Central memory CD4-positive, alpha-beta T cell (primary cell): ENCODE data around the gene KCNJ6.

ENCODE experiments used
- DNase-seq: peaks from one replicate; pipeline ENCODE4 v3.0.0; 2022

KCNJ6 gene

GRCh38 chr21:37631319-37632117 is 284.7 kb downstream of the KCNJ6 start:
- no peak for DNase-seq

DNA sequence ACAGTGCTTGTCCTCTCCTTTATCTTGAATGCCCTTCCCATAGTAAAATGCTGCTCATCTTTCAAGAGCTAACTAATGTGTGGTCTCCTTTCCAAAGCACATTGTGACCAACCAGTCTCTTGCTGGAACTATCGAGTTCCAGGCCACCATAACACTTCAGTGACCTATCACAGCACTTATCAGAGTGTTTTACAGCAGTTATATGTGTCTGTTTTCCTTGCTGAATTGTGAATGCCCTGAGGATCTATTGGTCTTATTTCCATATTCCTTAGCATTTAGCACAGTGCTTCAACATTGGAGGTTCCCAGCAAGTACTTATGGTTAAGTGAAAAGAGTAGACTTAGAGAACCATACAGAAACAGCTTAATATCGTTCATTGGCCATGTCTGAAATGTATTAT is 285.4 kb downstream of the KCNJ6 start:
- no peak for DNase-seq

DNA sequence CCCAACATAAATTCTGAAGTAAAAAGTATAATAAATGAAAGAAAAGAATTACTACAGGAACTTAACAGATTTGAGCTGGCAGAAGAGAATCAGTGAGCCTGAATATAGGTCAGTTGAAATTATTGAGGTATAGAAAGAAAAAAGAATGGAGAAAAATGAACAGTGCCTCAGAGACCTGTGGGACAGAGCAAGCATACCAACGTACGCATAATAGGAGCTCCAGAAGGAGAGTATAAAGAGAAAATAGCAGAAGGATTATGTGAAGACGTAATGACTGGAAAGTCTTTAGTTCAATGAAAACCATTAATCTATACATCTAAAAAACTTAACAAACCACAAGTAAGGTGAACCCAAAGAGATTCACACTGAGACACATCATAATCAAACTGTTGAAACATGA is 287.9 kb downstream of the KCNJ6 start:
- no peak for DNase-seq

DNA sequence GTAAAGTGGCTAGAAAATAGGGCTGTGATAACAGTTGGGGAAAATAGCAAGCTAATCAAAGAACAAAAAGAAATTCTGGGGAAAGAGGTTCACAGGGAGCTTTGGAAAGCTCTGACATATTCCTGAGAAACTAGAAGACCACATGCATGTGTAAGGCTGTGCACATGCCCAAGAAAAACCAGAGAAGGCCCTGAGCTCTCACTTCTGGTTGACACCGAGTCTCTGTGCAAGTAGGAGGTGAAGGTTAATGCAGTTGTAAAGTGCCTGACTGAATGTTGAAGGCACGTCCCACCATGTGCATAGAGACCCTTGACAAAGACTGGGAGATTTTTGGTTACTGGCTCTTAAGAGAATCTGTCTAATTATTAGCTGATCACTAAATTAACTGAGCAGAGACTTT is 288.7 kb downstream of the KCNJ6 start:
- DNase-seq, result no peak

DNA sequence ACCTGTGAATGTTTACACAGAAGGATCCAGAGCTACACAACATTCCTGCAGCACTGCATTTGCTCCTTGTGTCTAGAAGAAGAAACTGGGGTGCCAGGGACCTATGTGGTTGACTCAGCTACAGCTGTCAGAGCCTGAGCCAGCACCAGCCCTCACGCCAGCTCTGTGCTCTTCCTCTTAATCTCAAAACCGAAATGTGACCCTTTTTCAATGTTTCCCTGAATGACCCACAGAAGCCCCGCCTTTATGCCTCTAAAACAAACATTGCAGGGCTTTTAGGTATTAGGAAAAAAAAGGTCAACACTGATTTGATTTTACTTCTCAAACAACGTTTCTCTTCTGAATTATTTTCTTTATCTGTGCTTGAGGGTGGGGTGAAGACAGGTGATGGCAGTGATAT is 289.2 kb downstream of the KCNJ6 start:
- DNase-seq, result no peak

DNA sequence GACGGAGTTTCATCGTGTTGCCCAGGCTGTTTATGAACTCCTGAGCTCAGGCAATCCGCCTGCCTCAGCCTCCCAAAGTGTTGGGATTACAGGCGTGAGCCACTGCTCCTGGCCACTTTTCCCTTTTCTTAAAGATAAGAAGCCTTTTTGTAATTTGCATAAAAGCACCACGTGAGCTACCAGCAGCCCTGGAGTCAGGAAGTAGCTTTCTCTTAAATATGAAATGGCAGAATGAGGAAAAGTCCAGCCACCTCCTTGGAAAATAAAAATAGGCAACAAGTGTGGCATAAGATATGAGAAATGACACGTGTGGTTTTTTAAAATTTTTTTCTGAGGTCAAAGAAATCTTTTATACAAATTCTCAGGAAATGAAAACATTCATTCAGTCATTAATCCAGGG is 289.9 kb downstream of the KCNJ6 start:
- DNase-seq, result no peak

- no peak for DNase-seq
Measured at GRCh38 chr21:37623689-37624088, 292.6 kb downstream of the KCNJ6 start.

- DNase-seq, result no peak
Measured at GRCh38 chr21:37623183-37623582, 293.1 kb downstream of the KCNJ6 start.

DNA sequence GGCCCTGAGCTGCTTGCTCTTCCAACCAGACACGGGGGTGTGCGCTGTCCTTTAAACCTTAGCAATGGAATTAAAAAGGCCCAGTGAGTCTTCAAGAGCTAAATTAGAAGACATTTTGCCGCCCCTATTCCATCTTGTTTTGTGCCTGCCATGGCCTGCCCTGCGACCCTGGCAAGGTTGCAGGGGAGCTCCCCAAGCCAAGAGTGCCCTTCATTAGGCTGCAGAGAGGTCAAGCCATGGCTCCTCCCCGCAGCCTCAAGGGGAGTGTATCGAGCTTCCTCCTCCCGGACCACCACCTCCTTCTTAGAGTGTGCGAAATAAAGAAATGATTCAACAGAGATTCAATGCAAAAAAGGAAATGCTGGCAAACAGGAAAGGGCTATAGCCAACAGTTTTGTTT is 293.5 kb downstream of the KCNJ6 start:
- no peak for DNase-seq

DNA sequence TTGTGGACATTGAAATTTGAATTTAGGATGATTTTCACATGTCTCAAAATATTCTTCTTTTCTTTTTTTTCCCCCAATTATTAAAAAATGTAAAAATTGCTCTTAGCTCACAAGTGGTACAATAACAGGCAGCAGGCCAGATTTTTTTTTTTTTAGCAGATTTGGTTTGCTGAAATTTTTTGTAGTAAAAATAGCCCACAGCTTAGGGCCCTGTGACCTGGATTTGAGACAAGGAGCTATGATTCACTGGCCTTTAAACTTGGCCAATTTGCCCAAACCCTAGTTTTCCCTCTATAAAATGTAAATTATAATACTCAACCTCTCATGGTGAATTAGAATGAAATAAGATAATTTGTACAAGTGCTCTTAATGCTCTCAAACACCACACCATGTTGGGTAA is 295.9 kb downstream of the KCNJ6 start:
- no peak for DNase-seq

GRCh38 chr21:37619464-37619974 is 296.7 kb downstream of the KCNJ6 start:
- no peak for DNase-seq

- no peak for DNase-seq
Measured at GRCh38 chr21:37618081-37618480, 298.2 kb downstream of the KCNJ6 start.

DNA sequence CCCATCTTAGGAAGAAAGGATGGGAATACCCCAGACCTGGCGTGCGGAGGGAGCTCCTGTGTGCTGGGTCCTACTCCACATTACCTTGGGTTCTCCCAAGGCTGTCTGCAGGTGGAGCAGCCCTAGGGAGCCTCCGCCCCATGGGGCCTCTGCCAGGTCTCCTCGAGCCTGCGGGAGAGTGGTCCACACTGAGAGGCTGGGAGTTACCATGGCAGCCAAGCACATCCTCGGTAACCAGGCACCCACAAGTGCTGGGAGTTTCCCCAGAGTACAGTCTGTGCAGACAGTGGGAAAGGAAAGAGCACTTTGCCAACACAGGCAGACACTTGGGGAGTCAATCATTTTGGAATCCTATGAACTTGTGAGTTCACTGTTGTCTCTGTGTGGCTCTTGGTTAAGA is 300.3 kb downstream of the KCNJ6 start:
- DNase-seq, result no peak

DNA sequence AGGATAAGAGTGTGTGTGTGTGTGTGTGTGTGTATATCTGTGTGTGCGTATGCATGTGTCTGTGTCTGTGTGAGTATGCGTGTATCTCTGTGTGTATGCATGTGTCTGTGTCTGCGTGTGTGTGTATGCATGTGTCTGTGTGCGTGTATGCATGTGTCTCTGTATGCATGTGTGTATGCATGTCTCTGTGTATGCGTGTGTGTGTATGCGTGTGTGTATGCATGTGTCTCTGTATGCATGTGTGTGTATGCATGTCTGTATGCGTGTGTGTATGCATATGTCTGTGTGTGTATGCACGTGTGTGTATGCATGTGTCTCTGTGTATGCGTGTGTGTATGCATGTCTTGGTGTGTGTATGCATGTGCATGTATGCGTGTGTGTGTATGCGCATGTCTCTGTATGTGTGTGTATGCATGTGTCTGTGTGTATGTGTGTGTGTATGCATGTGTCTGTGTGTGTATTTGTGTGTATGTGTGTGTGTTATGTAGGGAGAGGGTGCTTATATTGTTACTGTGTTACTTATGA is 301.8 kb downstream of the KCNJ6 start:
- no peak for DNase-seq

GRCh38 chr21:37607081-37607480 is 309.2 kb downstream of the KCNJ6 start:
- no peak for DNase-seq

- no peak for DNase-seq
Measured at GRCh38 chr21:37606549-37606948, 309.7 kb downstream of the KCNJ6 start.

GRCh38 chr21:37605006-37605405 is 311.3 kb downstream of the KCNJ6 start:
- DNase-seq, result no peak

- DNase-seq, result no peak
Measured at GRCh38 chr21:37603129-37603528, 313.1 kb downstream of the KCNJ6 start.

GRCh38 chr21:37601915-37602314 is 314.3 kb downstream of the KCNJ6 start:
- DNase-seq, result no peak

- no peak for DNase-seq
Measured at GRCh38 chr21:37601027-37601426, 315.2 kb downstream of the KCNJ6 start.

DNA sequence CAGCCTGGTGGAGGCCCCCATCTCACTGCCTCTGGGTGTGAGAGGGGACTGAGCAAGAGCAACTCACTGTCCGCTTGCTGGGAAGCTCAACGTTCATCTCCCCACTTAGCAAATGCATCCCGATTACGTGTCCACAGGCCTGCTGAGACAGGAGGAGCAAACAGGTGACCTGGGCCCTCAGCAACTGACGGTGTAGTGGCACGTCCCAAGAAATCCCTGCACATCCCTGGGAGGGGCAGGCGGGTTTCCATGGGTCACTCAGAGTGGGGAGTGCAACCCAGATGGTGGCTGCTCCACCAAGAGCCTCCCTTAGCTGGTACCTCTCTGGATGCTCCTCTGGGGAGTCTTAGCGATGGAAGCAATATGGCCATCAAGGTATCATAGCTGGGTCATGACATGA is 320.3 kb downstream of the KCNJ6 start:
- DNase-seq, result no peak

DNA sequence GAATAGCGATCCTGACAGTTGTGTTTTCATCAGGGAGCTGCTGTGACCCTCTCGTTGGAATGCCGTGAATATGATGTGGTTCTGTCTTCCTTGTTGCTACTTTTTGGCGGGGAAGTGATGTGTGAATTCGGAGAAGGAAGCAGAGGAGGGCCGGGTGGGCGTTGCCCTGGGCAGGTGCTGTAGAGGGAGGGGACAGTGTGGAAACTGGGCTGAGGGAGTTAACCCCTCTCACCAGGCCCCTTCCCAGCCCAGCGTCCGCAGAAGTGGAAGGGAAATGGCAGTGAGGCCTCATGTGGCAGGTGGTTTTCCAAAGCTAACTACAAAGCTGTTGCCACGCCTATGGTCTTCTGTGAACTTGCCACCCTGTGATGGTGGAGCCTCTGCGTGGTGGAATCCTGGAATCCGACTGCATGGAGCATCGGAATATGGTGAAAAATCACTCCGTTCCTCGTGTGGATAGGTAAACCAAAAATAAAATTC is 321.7 kb downstream of the KCNJ6 start:
- no peak for DNase-seq

DNA sequence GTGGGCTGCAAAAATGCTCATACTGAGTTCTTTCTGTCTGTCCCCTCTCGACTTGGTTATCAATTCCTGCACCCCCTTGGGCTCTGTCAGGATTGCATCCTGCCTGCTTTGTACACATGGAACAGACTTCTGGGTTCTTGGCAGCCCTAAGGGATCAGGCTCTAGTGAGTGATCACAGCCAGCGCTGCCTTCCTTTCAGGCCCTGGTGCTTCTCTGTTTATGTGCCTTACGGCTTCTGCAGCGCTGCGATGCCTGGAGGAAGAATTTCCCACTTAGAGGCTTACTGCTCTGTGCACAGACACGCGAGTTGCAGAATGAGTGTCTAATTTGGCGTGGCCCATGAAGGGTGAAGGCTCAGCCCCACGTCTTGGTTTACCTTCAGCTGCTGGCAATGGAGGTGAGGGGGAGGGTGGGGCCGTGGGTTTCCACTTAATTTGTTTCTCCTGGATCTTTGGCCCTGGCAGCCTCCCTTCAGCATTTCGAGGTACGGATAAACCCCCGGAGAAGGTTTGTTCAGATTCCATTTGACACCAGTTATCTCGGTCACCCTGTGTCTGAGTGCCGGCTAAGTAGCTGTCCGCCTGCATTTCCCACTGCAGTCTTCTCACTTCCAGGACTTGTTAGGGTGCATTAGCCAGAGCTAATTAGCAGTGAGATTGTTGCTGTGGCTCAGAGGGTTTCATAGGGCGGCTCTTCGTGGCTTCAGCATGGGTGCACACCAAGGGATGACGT is 322.4 kb downstream of the KCNJ6 start:
- no peak for DNase-seq

- DNase-seq, result no peak
Measured at GRCh38 chr21:37593015-37593414, 323.2 kb downstream of the KCNJ6 start.
